Osteocyte (in vitro differentiated cells): ENCODE data around the gene VSIG10L2. TPM values are rescaled to one million over a fixed set of nuclear protein-coding genes. Genes with fewer than 3 reads are reported as not detected.

Experiments
- DNase-seq: peaks from one replicate; pipeline ENCODE4 v3.0.0; 2021; ENCODE audit warnings: mixed read lengths; ENCODE audit not compliant: unreplicated experiment; ENCODE audit errors: extremely low spot score
- H3K27ac Mint-ChIP-seq: one replicate; pipeline ENCODE4 v1.8.0; 2021; ENCODE audit warnings: mild to moderate bottlenecking, mixed read lengths; ENCODE audit not compliant: unreplicated experiment
- H3K27me3 Mint-ChIP-seq: one replicate; pipeline ENCODE4 v1.8.0; 2021; ENCODE audit warnings: mixed read lengths; ENCODE audit not compliant: unreplicated experiment
- H3K36me3 Mint-ChIP-seq: one replicate; pipeline ENCODE4 v1.8.0; 2021; ENCODE audit warnings: mixed read lengths; ENCODE audit not compliant: unreplicated experiment
- H3K4me1 Mint-ChIP-seq: one replicate; pipeline ENCODE4 v1.8.0; 2021; ENCODE audit warnings: mixed read lengths; ENCODE audit not compliant: unreplicated experiment
- H3K4me3 Mint-ChIP-seq: one replicate; pipeline ENCODE4 v1.8.0; 2021; ENCODE audit warnings: mild to moderate bottlenecking, moderate library complexity, mixed read lengths; ENCODE audit not compliant: unreplicated experiment
- H3K9me3 Mint-ChIP-seq: one replicate; pipeline ENCODE4 v1.8.0; 2021; ENCODE audit warnings: mixed read lengths; ENCODE audit not compliant: unreplicated experiment
- CTCF ChIP-seq: fragments of 200-600 bp; sonication (generic); IDR thresholded peaks from 2 replicates; pipeline ENCODE4 v1.5.0; 2021; ENCODE audit warnings: antibody characterized with exemption, mild to moderate bottlenecking, moderate library complexity
- total RNA-seq: library from RNA; stranded (reverse); gene quantifications from 2 replicates; pipeline ENCODE4 v1.2.1, GENCODE V29; 2021

The VSIG10L2 gene
- total RNA-seq, 1 donor from 2014 or later, result not detected

- peaks cover 49% of the 10 kb centered on the region for H3K27me3 Mint-ChIP-seq
- H3K27ac Mint-ChIP-seq, result no peak overlapping the region
- H3K4me3 Mint-ChIP-seq, result no peak overlapping the region
- no peak for DNase-seq
- no peaks in the 10 kb centered on the region for H3K36me3 Mint-ChIP-seq
- no peak for TF ChIP-seq CTCF
- no peaks in the 10 kb centered on the region for H3K4me1 Mint-ChIP-seq
- H3K9me3 Mint-ChIP-seq, result no peaks in the 10 kb centered on the region
Observed at GRCh38 chr11:125934473-125934872, 11.4 kb upstream of the VSIG10L2 start.

- no peak for DNase-seq
- Mint-ChIP-seq H3K27me3 (peaks cover 47% of the 10 kb centered on the region), H3K27ac (no peak overlapping the region), H3K9me3 (no peaks in the 10 kb centered on the region), H3K36me3 (no peaks in the 10 kb centered on the region), H3K4me3 (no peak overlapping the region), H3K4me1 (no peaks in the 10 kb centered on the region)
- peak; percentile 28 for TF ChIP-seq CTCF
Observed at GRCh38 chr11:125935056-125935455, 10.8 kb upstream of the VSIG10L2 start.

GRCh38 chr11:125935618-125936199 is 10.1 kb upstream of the VSIG10L2 start:
- no peaks in the 10 kb centered on the region for H3K9me3 Mint-ChIP-seq
- no peak overlapping the region for H3K27ac Mint-ChIP-seq
- TF ChIP-seq CTCF, result no peak
- no peaks in the 10 kb centered on the region for H3K4me1 Mint-ChIP-seq
- peaks cover 43% of the 10 kb centered on the region for H3K27me3 Mint-ChIP-seq
- no peaks in the 10 kb centered on the region for H3K36me3 Mint-ChIP-seq
- DNase-seq, result no peak
- H3K4me3 Mint-ChIP-seq, result no peak overlapping the region

GRCh38 chr11:125938418-125938817 is 7.4 kb upstream of the VSIG10L2 start:
- Mint-ChIP-seq H3K4me1 (peaks cover 4% of the 10 kb centered on the region), H3K27ac (no peak overlapping the region), H3K36me3 (no peaks in the 10 kb centered on the region), H3K9me3 (no peaks in the 10 kb centered on the region), H3K27me3 (peaks cover 31% of the 10 kb centered on the region), H3K4me3 (no peak overlapping the region)
- no peak for TF ChIP-seq CTCF
- DNase-seq, result no peak

GRCh38 chr11:125939081-125939521 is 6.7 kb upstream of the VSIG10L2 start:
- no peaks in the 10 kb centered on the region for H3K9me3 Mint-ChIP-seq
- H3K4me1 Mint-ChIP-seq, result peaks cover 4% of the 10 kb centered on the region
- no peak overlapping the region for H3K27ac Mint-ChIP-seq
- no peak for DNase-seq
- H3K4me3 Mint-ChIP-seq, result no peak overlapping the region
- no peak for TF ChIP-seq CTCF
- peaks cover 30% of the 10 kb centered on the region for H3K27me3 Mint-ChIP-seq
- no peaks in the 10 kb centered on the region for H3K36me3 Mint-ChIP-seq
